ENCODE results near the gene YBX2.

GRCh38 chr17:7307686-7308624 lies 13.5 kb upstream of the YBX2 start:
- TF ChIP-seq CTCF (IDR thresholded peaks at IDR 0.05), result peak in 3 of 6 experiments; percentile 5 to 14 (median 8)
- peak in 1 of 2 donors; percentile 63 for TF ChIP-seq POLR2A (IDR thresholded peaks at IDR 0.05)

Measured in thyroid gland (tissue), 4 donors.